GM12878 (cell line): ENCODE measurements around the gene TIAM1. TPM values are rescaled to one million over a fixed set of nuclear protein-coding genes. Genes with fewer than 3 reads are reported as not detected.

Experiments
- ATAC-seq: fragments of 200-7000 bp; cut with Tn5 transposase; 3 replicates; pipeline ENCODE4 v1.9.1; 2020; ENCODE audit warnings: mild to moderate bottlenecking, moderate library complexity
- BruUV-seq: library from RNA; stranded (reverse); fragments of 400-500 nt; replicated peaks from 2 replicates; lab custom pipeline; 2021; lab: Mats Ljungman, UMichigan
- CTCF ChIA-PET: fragments of 300-600 bp; sonication (Branson Sonifier 250); formaldehyde crosslinking; extraction: SDS; loops from one replicate; lab custom pipeline; 2021; ENCODE audit warnings: inconsistent platforms; lab: Yijun Ruan, JAX
- POLR2A ChIA-PET: fragments of 350-600 bp; formaldehyde crosslinking; extraction: SDS; loops from one replicate; lab custom pipeline; 2021; ENCODE audit warnings: inconsistent platforms; lab: Charles Lee
- RAD21 ChIA-PET: fragments of 300-600 bp; sonication (Branson Sonifier 250); formaldehyde crosslinking; loops from one replicate; lab custom pipeline; 2023; ENCODE audit warnings: antibody characterized with exemption; ENCODE audit not compliant: unreplicated experiment; lab: Charles Lee
- SMC1A ChIA-PET: fragments of 300-600 bp; sonication (Branson Sonifier 250); formaldehyde crosslinking; loops from one replicate; lab custom pipeline; 2023; ENCODE audit not compliant: unreplicated experiment, uncharacterized antibody; lab: Charles Lee
- DNase-seq: peaks from one replicate; pipeline ENCODE4 v3.0.0-alpha.2; 2011; ENCODE audit warnings: low read depth, low spot score
- FAIRE-seq: peaks from 3 replicates; lab custom pipeline; 2011; peaks lifted over from hg19 to GRCh38; lab: Jason Lieb, UNC
- H2AFZ ChIP-seq: 2 replicates; pipeline ENCODE4 v1.6.0; 2011; ENCODE audit warnings: low read depth, low read length, control low read depth; ENCODE audit not compliant: control insufficient read depth
- H3K27ac ChIP-seq: 2 replicates; pipeline ENCODE4 v1.5.1; 2011; ENCODE audit warnings: control low read depth; ENCODE audit not compliant: control insufficient read depth, insufficient read depth
- H3K27me3 ChIP-seq, 2 experiments: replicated peaks in 1 of 2; 2 replicates each; pipeline versions ENCODE4 v1.6.0 to v1.6.1; 2011; ENCODE audit warnings: low read length in 1 of 2; ENCODE audit not compliant: control insufficient read depth in 2 of 2, insufficient read depth in 2 of 2
- H3K36me3 ChIP-seq, 2 experiments: 2 replicates each; pipeline ENCODE4 v1.5.1; 2011; ENCODE audit warnings: low read length in 1 of 2; ENCODE audit not compliant: control insufficient read depth in 2 of 2, insufficient read depth in 2 of 2
- H3K4me1 ChIP-seq: 2 replicates; pipeline ENCODE4 v1.6.1; 2011; ENCODE audit warnings: mild to moderate bottlenecking, low read length, moderate library complexity, mixed read lengths; ENCODE audit not compliant: control insufficient read depth, insufficient read depth
- H3K4me2 ChIP-seq: 2 replicates; pipeline ENCODE4 v1.6.0; 2011; ENCODE audit warnings: control low read depth; ENCODE audit not compliant: control insufficient read depth, insufficient read depth
- H3K4me3 ChIP-seq: fragments of 200-600 bp; sonication (generic); 2 replicates; pipeline ENCODE4 v1.5.1; 2016
- H3K79me2 ChIP-seq: 2 replicates; pipeline ENCODE4 v1.6.0; 2011; ENCODE audit warnings: low read length; ENCODE audit not compliant: control insufficient read depth, insufficient read depth
- H3K9ac ChIP-seq: 2 replicates; pipeline ENCODE4 v1.8.0; 2011; ENCODE audit warnings: low read length, control low read depth, mixed read lengths; ENCODE audit not compliant: control insufficient read depth, insufficient read depth
- H3K9me3 ChIP-seq: replicated peaks from 3 replicates; pipeline ENCODE4 v1.5.1; 2011; ENCODE audit warnings: mild to moderate bottlenecking, low read length; ENCODE audit not compliant: control insufficient read depth, insufficient read depth
- H4K20me1 ChIP-seq: 2 replicates; pipeline ENCODE4 v1.6.0; 2011; ENCODE audit not compliant: control insufficient read depth, insufficient read depth
- IKZF2 ChIP-seq, 2 experiments: fragments of 450-650 bp; IDR thresholded peaks; 2 replicates each; pipeline ENCODE4 v1.6.1; 2017; ENCODE audit warnings: mild to moderate bottlenecking in 2 of 2, moderate library complexity in 2 of 2
- PBX3 ChIP-seq: IDR thresholded peaks from 2 replicates; pipeline ENCODE4 v1.6.1; 2011; ENCODE audit warnings: mild to moderate bottlenecking, low read depth, low read length, moderate library complexity; ENCODE audit not compliant: insufficient replicate concordance
- TCF12 ChIP-seq: IDR thresholded peaks from 2 replicates; pipeline ENCODE4 v1.6.1; 2011; ENCODE audit warnings: low read depth, mild to moderate bottlenecking, low read length
- ZBTB4 ChIP-seq: fragments of 450-650 bp; formaldehyde crosslinking; IDR thresholded peaks from 2 replicates; pipeline ENCODE4 v1.4.0; 2022; ENCODE audit warnings: mild to moderate bottlenecking, moderate library complexity
- whole genome bisulfite sequencing: methylation state at CpG from one replicate; pipeline ENCODE4 v1.1.6; 2016; ENCODE audit warnings: low lambda C conversion rate; ENCODE audit not compliant: insufficient replicate concordance, insufficient coverage; ENCODE audit errors: missing lambda C conversion rate; 5-methylcytosine and 5-hydroxymethylcytosine counted together
- in situ Hi-C: fragments of 300-500 bp; cut with MboI; formaldehyde crosslinking; loops from 9 replicates; pipeline ENCODE4 v1.14.3; 2018; ENCODE audit warnings: mixed read lengths
- intact Hi-C: fragments of 100-400 bp; cut with micrococcal nuclease; formaldehyde crosslinking; loops from one replicate; pipeline ENCODE4 v1.14.2; 2022; ENCODE audit not compliant: unreplicated experiment
- polyA plus RNA-seq, 11 experiments: library from polyadenylated mRNA; depleted of rRNA in 4 of 11; unstranded in 6 of 11; stranded (reverse) in 5 of 11; fragments of >200 nt; fragmentation: Nextera tagmentation in 4 of 11; fragmentation: Illumina TruSeq in 1 of 11; extraction: Ambion mirVana in 4 of 11; extraction: Trizol in 1 of 11; gene quantifications; 1 replicate in 1 of 11; 2 replicates in 10 of 11; pipeline versions ENCODE4 v1.2.1 to v1.2.3, GENCODE V29; 2011 to 2016; ENCODE audit warnings: inconsistent platforms in 2 of 11, missing spikeins in 2 of 11, low read depth in 1 of 11
- total RNA-seq, 4 experiments: library from RNA; depleted of rRNA in 3 of 4; stranded (reverse); fragments of >200 nt in 3 of 4; fragmentation: Illumina TruSeq in 1 of 4; extraction: Trizol in 1 of 4; gene quantifications; 2 replicates each; pipeline versions ENCODE4 v1.2.1 to v1.2.3, GENCODE V29; 2013 to 2021

The TIAM1 gene
- total and polyA plus RNA-seq, 10 of the 15 experiments (the other 5 are each of a cell fraction or from before 2014, with no cell fraction given), result 0.31 to 35.9 (median 0.78) TPM

GRCh38 chr21:31164713-31165694, 179.1 kb downstream of the TIAM1 start:
- no peak overlapping the region for H3K27ac ChIP-seq
- POLR2A ChIA-PET, result interaction anchor here (0.7 to 1.0 kb wide), 2 partner anchors 29 to 110 kb away, joined by 3 read pairs; no protein-coding TSS in a partner anchor
- no peak for FAIRE-seq
- no peaks in the 10 kb centered on the region for H3K9me3 ChIP-seq
- SMC1A ChIA-PET, result interaction anchor here (0.8 to 1.5 kb wide), 2 partner anchors 46 to 55 kb away, joined by 3 read pairs; no protein-coding TSS in a partner anchor
- intact Hi-C loops (no loop called here), in situ Hi-C loops (no loop called here)
- CTCF ChIA-PET, result interaction anchor here (2.9 kb wide), 1 partner anchor 16 kb away, joined by 10 read pairs; no protein-coding TSS in a partner anchor
- RAD21 ChIA-PET, result interaction anchor here (1.0 kb wide), 1 partner anchor 66 kb away, joined by 3 read pairs; no protein-coding TSS in a partner anchor
- H3K27me3 ChIP-seq, result no peaks in the 10 kb centered on the region
- no peak overlapping the region for H3K4me3 ChIP-seq
- H4K20me1 ChIP-seq, result no peaks in the 10 kb centered on the region
- no peak overlapping the region for H3K4me2 ChIP-seq
- DNase-seq, result no peak
- no peaks in the 10 kb centered on the region for H3K79me2 ChIP-seq
- no peaks in the 10 kb centered on the region for H3K4me1 ChIP-seq
- no peak; the same call in 2 of the 3 replicates for ATAC-seq
- no peaks in the 10 kb centered on the region; a peak in 1 of 4 replicates for H3K36me3 ChIP-seq
- H3K9ac ChIP-seq, result no peak overlapping the region
- 36% methylated on average over 8 of the region's 8 CpGs for WGBS
- H2AFZ ChIP-seq, result no peak overlapping the region
- no TSS peak for BruUV-seq
- no peak for TF ChIP-seq ZBTB4 (CRISPR knock-in tag)
- TF ChIP-seq PBX3, result peak; percentile 9
- TF ChIP-seq IKZF2 (IDR thresholded peaks at IDR 0.05), result peak in 1 of 2 experiments; percentile 20; a peak in 1 of 4 replicates
- TF ChIP-seq TCF12, result peak; percentile 53; the same call in 1 of the 2 replicates
